ENCODE results near the gene GPR173.

The GPR173 gene, protein sequence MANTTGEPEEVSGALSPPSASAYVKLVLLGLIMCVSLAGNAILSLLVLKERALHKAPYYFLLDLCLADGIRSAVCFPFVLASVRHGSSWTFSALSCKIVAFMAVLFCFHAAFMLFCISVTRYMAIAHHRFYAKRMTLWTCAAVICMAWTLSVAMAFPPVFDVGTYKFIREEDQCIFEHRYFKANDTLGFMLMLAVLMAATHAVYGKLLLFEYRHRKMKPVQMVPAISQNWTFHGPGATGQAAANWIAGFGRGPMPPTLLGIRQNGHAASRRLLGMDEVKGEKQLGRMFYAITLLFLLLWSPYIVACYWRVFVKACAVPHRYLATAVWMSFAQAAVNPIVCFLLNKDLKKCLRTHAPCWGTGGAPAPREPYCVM

DNA sequence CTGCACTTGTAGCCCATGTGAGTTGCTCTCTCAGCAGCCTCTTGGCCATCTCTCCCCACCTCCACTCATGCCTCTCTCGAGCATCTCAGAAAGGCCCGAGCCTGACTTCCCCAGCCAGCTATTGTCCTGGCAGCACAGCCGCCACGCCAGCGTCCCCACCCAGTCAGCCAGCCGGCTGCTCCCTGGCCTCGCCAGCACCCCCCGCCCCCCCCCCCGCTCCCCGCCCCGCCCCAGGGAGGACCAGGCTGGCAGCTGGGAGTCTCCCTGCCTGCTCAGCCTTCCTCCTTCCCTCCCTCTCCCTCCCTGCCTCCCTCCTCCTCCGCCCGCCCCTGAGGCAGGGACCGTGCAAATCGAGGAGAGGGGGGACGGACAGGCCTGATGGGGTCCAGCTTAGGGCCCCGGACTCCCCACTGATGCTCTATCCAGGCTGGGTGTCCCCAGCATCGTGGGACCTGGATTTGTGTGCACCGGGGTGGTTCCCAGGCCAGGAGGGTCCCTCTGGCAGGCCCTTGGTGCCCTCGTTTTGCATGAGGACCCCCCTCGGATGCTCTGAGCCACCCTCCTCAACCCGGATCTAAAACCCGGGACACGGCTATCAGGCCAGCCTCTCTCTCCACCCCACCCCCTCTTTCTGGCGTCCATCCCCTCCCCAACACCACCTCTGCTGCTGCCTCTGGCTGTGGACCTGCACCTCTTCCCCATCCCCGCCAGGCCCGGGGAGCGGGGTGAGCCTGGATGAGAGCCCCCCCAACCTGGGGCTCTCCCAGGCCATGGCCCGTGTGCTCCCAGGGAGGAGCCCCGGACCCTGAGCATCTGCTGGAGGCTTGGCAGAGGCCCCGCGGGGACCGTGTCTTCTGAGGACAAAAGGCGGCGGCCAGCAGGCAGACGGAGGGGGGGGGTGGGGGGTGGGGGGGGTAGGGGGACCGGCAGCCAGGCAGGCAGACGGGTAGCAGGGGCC, at the start of gene GPR173:
GPR173 (plus strand) TSS at position 621 of the 958 bp plus-strand sequence. CDS start 27,833 bp downstream, outside the sequence.
- peak; percentile 67 for DNase-seq

DNA sequence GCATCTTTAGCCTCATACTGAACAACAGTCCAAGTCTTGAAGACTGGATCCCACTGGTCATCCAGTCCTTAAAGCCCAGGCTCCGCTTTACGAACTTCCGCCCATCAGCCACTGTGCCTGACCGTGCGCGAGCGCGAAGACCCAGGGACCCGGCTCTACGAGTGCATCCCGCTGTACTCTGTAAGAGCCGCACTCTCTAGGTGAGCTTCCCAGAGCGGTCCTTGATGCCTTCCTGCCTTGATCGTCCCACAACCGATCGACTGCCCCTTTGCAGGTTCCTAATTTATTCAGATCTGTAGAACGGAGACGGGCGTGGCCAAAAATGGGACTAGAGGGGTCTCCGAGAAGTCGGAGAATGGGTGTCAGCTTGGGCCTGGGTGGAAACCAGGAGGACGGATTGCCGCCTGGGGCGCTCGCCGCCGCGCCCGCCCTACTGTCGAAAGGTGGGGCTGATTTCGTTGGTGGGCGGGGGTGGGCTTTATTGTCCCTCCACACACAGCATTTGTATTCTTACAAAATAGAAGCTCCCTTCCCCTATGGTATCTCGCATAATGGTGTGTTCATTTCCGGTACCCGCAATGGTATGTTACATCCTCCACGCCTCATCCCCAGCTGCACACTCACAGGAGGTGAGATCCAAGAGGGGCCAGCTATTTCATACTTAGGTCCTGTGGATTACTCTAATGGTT, 48.0 kb upstream of the GPR173 start:
- DNase-seq: no peak

DNA sequence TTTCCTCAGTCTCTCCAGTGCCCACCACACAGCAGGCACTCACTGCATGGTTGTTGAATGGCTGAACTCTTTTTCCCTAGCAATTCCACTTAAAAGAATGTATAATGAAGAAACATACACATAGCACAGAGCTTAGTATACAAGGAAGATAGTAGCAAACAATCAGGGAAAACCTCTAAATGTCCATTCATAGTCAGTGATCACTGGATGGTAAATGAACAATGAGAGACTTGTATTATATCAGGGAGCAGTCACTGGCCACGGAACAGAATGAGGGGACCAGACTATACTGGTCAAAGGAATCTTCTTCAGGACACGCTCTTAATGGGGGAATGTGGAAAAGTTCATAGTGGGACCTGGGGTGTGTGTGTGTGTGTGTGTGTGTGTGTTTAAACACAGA, 46.6 kb upstream of the GPR173 start:
- DNase-seq: no peak

DNA sequence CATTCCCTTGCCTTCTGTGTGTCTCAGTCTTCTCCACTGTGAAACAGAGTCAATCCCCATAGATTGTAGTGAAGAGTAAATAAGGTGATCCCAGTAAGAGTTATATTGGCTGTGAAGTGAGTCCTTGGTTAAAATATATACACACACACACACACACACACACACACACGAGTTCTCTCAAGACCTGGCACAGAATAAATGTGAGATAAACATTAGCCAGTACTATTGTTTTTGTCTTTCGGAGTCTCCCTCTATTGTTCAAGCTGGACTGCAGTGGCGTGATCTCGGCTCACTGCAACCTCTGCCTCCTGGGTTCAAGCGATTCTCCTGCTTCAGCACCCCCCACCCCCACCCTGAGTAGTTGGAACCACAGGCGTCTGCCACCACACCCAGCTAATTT, 45.5 kb upstream of the GPR173 start:
- DNase-seq: no peak

DNA sequence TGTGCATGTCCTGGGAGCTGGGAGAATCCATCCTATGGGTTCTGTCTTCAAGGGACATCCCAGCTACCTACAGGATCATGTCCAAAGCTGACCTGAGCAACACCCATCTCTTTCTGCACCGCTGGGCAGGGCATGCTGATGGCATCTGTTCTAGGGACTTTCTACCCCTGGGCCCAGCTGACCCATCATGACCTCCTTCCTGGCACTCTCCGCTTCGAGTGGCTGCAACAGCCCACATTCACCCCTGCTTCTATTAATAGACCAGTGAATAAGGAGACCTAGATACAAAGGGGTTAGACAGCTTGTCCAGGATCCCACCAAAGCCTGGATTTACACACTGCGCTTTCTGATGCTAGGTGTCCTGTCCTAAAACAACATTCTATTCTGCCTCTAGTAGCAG, 44.6 kb upstream of the GPR173 start:
- DNase-seq: no peak

DNA sequence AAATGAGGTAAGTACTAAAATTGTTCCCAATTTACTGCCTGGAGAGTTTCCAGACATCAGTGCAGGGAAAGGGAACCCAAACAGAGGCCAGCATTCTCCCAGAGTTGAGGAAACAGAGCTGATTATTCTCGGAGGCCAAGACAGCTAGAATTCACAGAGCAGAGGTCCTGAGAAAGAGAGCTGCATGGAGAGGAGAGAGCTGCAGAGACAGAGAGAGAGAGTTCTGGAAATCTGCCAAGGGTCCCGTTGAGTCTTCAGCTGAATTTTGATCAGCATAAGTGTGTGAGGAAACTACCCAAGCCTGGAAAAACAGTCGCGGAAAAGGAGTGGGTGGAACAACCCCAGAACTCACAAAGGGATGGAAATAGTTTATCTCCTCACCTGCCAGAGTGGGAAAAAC, 43.8 kb upstream of the GPR173 start:
- DNase-seq: no peak

DNA sequence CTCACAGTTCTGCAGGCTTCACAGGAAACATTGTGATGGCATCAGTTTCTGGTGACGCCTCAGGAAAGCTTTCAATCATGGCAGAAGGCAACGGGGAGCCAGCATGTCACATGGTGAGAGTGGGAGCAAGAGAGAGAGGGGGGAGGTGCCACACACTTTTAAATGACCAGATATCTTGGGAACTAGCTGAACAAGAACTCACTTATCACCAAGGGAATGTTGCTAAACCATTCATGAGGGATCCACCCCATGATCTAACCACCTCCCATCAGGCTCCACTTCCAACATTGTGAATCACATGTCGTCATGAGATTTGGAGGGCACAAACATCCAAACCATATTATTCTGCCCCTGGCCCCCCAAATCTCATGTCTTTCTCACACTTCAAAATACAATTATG, 43.3 kb upstream of the GPR173 start:
- no peak for DNase-seq

DNA sequence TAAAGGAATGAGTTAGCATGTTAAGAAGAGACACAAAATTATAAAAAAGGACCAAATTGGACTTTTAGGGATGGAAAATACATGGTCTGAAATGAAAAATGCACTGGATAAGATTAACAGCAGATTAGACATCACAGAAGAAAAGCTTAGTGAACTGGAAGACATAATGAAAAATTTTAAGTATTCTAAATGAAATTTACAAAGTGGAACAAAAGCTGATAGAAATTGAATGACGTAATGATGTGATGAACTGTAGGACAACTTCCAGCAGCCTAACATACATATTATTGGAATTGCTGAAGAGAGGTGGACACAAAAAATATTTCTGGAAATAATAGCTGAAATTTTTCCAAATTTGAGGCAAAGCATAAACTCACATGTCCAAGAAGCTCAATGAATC, 39.6 kb upstream of the GPR173 start:
- no peak for DNase-seq

DNA sequence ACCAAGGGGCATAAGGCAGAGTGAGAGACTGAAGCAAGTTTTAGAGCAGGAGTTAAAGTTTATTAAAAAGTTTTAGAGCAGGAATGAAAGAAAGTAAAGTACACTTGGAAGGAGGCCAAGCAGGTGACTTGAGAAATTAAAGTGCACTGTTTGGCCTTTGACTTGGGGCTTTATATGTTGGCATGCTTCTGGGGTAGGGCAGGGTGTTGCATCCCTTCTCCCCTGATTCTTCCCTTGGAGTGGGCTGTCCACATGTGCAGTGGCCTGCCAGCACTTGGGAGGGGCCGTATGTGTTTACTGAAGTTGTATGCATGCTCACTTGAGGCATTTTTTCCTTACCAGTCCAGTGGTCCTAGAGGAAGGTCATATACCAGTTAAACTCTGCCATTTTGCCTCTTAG, 35.3 kb upstream of the GPR173 start:
- no peak for DNase-seq

DNA sequence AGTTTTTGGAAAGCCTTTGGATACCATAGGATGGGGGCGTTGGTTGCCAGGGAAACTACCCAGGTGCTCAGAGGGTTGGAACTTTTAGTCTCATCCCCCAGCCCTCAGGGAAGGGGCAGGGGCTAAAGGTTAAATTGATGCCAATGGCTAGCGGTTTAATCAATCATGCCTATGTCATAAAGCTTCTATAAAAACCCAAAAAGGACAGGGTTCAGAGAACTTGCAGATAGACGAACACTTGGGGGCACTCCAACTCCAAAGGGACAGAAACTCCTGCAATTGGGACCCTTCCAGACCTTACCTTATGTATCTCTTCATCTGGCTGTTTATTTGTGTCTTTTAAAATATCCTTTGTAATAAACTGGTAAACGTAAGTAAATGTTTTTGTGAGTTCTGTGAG, 30.0 kb upstream of the GPR173 start:
- no peak for DNase-seq

DNA sequence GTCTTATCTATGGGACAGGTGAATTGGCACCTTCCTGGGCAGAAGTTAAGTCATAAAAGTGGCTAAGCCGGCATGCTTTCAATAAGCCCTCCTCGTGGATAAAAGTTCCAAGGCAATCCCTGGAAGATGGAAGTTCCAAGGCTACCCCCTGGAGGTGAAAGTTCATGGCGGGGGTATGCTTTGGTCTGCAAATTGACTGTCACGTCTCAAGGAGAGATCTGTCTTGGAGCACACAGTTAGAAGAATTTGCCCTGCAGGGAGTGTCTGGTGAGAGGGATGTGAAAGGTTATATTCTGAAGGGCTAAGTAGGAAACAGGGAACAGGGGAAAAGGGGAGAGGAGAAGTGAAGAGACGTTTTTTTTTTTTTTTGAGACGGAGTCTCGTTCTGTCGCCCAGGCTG, 26.2 kb upstream of the GPR173 start:
- DNase-seq: no peak

DNA sequence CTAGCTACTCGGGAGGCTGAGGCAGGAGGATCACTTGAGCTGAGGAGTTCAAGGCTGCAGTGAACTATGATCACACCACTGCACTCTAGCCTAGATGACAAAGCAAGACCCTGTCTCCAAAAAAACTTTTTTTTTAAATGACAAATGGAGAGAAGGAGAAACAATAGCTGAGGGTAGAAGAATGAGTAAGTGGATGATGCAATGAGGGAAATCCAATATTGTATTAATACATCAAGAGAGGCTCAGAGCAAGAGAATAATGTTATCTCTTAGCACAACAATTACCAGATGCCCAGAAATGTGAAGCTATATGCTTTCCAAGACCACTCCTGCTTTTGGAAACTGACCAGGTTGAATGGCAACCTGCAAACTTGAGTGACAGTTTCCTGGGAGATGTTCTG, 19.9 kb upstream of the GPR173 start:
- peak; percentile 6 for DNase-seq

DNA sequence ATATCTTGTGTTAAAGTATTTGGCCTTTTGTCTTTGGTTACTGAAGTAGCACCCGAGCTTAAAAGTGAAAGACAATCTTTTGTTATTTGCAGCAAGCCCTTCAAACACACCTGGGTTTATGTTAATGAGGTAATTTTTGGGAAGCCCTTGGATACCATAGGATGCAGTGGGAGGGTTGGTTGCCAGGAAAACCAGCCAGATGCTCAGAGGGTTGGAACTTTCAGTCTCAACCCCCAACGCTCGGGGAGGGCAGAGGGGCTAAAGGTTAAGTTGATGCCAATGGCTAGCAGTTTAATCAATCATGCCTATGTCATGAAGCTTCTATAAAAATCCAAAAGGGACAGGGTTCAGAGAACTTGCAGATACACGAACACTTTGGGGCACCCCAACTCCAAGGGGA, 17.2 kb upstream of the GPR173 start:
- DNase-seq: no peak

DNA sequence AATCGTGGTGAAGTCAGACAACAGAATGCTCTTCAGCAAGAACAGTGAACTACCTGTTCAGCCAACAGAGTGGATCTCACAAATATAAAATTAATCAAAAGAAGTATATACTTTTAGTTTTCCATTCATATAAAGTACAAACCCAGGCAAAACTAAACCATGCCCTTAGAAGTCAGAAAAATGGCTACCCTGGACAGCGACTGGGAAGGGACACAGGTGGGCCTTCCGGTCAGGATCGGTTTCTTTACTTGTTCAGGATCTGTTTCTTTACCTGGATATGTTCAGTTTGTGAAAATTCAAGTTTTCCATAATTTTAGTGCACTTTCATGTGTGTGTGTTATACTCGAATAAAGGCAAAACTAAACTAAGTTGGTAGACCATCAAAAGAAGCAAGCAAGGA, 12.4 kb upstream of the GPR173 start:
- DNase-seq: no peak

DNA sequence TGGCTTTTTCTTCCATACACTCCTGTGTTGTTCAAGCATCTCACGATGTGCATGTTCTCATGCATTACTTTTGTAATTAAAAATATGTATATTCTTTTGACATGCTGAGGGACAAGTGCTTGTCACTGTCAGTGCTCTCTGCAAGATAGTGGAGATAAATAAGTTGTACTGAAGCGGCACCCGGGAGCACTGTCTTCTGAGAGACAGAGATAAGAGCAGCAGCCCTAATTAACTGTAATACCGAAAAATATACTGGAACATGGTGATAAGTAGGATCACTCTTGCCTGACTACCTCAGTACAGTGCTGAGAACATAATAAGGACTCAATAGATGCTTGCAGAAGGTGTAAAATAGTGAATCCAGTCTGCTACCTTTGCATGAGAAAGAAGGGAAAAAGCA, 9.4 kb upstream of the GPR173 start:
- no peak for DNase-seq

DNA sequence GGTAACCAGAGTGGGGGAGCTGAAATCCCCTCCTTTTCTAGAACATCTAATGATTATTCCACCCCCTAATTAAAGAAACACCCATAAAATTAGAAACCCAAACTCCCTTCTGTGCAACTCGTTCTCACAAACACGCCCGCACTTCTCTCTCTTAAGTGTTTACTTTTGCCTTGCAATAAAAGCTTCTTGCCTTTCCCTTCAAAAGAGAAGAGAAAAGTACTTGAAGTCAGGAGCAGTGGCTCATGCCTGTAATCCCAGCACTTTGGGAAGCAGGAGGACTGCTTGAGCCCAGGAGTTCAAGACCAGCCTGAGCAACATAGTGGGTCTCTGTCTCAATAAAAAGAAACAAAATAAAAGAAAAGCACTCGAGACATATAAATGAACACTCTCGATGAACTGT, 3.6 kb upstream of the GPR173 start:
- no peak for DNase-seq

DNA sequence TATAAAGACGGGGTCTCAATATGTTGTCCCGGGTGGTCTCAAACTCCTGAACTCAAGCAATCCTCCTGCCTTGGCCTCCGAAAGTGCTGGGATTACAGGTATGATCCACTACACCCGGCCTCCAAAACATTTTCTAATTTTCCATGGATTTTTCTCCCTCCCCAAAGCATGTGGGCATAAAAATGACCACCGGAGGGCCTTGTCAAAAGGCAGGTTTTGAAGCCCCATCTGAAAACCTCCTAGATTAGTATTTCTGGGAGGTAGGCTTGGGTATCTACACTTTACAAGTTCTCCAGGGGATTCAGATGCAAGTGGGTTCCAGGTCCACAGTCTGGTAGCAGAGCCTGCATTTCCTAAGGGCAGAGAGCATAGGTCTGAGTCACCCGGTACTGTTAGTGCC, 1.4 kb upstream of the GPR173 start:
- no peak for DNase-seq

DNA sequence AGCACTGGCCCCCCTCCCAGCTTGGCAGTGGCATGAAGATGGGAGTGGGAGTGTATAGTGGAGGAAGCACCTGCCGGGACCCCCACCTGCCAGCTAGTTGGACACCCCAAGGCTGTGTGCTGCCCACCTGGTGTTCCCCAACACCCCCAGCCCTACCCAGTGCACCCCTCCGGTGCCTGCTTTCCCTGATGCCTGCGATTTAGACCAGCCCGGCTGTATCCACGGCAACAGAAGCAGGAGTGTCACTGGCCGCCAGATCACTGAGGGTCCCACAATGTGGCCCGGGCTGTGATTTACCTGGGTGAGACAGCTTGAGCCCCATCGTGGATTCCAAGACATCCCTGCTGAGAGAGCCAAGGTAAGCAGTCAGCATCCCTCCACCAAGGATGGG, 533 bp downstream of the GPR173 start:
- no peak for DNase-seq

DNA sequence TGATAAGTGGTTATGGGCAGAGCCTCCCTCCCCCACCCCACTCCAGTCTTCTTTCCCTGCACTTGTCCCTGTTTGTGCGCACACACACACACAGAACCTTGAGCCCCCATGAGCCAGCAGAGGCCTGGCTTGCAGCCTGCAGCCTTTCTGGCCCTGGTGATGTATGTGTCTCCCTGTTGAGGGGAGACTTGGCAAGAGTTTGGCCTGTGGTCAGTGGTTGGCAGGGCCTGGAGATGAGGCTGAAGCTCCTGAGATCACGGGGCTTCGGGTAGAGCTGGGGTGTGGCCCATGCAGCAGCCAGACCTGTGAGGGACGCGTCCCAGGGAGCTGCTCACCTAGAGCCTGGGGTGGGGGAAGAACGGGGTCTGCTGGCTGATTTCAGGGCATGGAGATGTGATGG, 2.3 kb downstream of the GPR173 start:
- no peak for DNase-seq

DNA sequence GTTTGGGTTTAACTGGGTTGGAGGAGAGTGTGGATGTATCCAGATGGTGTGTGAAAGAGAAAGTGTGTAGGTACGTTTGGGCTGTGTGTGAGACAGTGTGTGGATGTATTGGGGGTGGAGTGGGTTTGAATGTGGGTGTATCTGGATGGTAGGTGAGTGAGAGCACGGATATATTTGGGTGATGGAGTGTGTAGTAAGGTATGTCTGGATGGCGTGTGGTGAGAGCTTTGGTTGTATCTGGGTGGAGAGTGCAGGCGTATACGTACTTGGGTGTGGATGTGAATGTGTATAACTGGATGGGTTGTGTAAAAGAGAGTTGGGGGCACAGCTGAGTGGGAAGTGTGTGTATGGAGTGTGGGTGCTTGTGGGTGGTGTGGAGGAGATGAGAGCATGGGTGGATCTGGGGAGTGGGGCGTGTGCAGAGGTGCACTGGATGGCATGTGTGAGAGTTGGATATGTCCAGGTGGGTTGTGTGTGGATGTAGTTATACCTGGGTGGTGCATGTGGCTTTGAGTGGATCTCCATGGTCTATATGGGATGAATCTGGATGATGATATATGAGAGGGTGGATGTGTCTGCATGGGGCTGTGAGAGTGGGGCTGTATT, 6.8 kb downstream of the GPR173 start:
- no peak for DNase-seq

DNA sequence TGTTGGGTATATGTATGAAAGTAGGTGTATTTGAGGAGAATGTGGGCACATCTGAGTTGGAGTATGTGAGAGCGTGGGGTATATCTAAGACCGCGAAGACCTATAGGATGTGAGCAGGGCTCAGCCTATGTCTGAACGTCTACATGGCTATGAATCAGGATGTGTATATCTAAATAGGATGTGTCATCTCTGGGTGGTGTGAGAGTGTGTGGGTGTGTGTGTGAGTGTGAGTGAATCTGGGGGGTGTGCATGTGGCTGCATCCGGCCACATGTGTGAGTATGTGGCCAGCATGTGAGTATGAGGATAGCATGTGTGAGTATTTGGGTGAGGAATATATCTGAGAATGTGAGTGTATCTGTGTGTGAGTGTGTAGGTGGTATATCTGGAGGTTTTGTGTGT, 7.7 kb downstream of the GPR173 start:
- peak; percentile 4 for DNase-seq

DNA sequence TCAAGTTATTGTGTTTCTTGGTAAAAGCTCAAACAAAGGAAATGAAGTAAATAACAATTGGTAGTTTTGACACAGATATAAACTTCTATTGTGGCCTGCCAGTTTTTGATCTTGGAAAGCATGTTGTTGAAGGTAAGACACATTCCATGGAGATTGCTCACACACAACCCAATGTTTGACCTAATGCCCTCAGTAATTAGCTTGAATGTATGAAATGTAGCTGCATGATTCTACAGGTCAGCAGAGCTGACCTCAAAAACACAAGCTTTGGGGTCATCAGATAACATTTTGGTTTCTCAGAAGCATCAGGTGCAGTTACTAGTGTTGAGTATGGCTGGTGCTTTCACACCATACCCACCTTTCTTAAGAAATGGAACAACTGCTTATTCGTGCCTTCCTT, 16.5 kb downstream of the GPR173 start:
- DNase-seq: no peak

DNA sequence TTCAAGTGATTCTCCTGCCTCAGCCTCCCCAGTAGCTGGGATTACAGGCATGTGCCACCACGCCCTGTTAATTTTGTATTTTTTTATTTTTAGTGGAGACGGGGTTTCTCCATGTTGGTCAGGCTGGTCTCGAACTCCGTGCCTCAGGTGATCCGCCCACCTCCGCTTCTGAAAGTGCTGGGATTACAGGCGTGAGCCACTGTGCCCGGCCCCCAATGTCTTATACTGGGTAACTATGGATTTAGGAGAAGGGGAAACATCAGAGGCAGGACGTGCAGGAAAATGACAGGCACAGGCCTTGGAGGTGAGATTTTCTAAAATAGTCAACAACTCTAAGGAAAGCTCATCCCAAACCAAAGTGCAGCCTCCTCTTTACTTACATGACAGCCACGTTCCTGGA, 22.5 kb downstream of the GPR173 start:
- no peak for DNase-seq
